ENCODE data around the gene PROZ. TPM values are rescaled to one million over a fixed set of nuclear protein-coding genes. Genes with fewer than 3 reads are reported as not detected.
A peak's percentile ranks its signal among the peaks of the same experiment; 100 is the strongest.

The PROZ gene
- total RNA-seq, 1 donor from 2014 or later, result not detected

DNA sequence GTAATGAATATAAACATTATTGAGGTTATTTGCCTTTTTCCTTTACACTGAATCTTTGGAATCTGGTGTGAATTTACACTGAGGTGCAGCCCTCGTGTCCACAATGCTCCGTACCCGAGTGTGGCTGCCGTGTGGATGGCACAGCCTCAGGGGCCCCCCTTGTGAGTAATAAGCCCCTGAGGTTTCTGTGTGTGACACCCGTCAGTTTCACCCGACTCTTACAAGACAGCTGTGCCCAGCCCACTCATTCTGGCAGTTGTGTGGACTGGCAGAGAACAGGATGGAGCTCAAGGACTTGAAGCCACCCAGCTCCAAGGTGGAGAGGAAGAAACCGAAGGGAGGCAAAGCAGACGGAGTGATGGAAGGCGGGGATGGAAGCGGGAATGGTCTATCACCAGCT lies 7.8 kb downstream of the PROZ start:
- DNase-seq (ENCODE audit: missing footprints) (no peak), ATAC-seq (no peak)
- intact Hi-C loops (cut with DNase I), result no loop called here

DNA sequence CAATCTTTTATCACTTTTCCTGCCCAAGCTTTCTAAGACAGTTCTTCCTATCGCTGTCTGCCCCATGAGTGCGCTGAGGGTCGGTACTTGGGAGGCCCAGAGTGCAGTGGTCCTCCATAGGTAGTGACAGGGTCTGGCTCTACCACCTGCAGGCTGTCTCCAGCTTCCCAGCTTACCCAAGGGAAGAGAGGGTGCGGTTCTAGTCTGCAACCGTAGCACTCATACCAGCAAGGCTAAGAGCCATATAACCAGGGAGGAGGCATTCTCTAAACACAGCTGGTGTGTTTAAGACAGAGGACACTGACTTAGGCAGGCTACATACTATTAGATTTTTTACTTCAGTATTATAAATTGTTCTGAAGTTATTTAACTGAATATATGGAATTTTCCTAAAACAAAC lies 8.2 kb downstream of the PROZ start:
- no peak for DNase-seq (ENCODE audit: missing footprints)
- ATAC-seq, result no peak
- intact Hi-C loops (cut with DNase I), result no loop called here

- no peak for DNase-seq (ENCODE audit: missing footprints)
- no peak for ATAC-seq
- intact Hi-C loops (cut with DNase I), result no loop called here
Measured at GRCh38 chr13:113167155-113167554, 8.7 kb downstream of the PROZ start.

GRCh38 chr13:113167575-113167974 lies 9.1 kb downstream of the PROZ start:
- intact Hi-C loops (cut with DNase I), result no loop called here
- ATAC-seq, result no peak
- no peak for DNase-seq (ENCODE audit: missing footprints)

GRCh38 chr13:113168211-113168610 lies 9.8 kb downstream of the PROZ start:
- DNase-seq (ENCODE audit: missing footprints) (no peak), ATAC-seq (no peak)
- intact Hi-C loops (cut with DNase I), result no loop called here

DNA sequence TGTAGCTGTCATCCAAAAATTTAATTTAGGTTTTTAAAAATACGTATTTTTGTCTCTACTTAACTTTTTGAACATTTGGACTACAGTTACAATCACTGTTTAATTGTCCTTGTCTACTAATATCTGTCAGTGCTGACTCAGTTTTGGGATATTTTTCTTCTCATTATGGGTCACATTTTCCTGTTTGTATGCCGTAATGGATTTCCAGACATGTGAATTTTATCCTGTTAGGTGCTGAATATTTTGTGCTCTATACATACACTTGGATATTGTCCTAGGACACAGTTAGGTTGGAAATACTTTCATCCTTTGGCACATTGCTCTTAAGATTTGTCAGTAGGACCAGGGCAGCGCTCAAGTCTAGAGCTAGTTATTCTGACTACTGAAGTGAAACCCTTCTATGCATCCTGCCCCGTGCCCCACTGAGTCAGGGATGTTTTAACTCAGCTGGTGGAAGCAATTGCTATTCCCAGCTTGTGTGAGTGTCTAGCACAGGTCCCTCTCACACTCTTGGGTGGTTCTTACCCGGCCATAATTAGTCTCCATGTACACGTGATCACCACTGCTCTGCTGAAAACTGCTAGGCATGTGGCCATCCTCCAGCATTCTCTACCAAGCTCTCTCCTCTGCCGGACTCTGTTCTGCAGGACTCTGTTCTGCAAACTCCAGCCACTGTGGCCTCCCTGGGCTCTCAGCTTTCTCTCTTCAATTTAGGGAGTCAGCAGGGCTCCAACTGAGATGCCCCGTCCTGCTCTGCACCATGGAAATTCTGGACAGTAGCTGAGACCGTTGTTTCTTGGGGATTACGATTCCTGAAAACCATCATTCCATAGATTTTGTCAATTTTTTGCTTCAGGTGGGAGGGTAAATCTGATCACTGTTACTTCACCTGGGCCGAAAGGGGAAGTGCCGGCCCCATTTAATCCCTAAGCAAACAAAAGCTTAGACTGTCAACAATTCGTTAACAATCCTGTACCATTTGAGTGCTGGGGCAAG lies 11.1 kb downstream of the PROZ start:
- DNase-seq (ENCODE audit: missing footprints) (peak; percentile 37), ATAC-seq (peak; percentile 92)
- intact Hi-C loops (cut with DNase I), result no loop called here

- DNase-seq (ENCODE audit: missing footprints) (no peak), ATAC-seq (no peak)
- intact Hi-C loops (cut with DNase I), result no loop called here
Measured at GRCh38 chr13:113170511-113170910, 12.1 kb downstream of the PROZ start.

DNA sequence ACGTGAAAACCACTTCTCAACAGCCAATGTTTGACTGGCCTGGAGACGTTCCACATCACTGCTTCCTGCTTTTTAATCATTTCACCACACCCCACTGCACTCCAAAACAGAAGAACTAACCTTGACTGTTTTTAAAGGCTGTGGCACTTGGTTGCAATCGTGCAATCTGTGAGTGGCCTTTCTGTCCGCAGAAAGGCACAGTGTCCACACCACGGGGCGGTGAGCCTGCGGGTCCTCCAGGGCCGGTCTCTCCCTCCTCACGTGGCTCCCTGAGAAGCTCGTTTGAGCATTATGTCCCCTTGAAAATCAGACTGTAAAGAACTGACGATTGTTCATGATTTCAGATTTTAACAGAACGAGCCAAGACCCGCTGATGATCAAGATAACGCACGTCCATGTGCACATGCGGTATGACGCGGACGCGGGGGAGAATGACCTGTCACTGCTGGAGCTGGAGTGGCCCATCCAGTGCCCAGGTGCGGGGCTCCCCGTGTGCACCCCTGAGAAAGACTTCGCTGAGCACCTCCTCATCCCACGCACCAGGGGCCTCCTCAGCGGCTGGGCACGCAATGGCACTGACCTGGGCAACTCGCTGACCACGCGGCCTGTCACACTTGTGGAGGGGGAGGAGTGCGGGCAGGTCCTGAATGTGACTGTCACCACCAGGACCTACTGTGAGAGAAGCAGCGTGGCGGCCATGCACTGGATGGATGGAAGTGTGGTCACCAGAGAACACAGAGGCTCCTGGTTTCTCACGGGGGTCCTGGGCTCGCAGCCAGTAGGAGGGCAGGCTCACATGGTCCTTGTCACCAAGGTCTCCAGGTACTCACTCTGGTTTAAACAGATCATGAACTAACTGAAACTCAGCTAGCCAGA lies 13.0 kb downstream of the PROZ start:
- no peak for ATAC-seq
- DNase-seq (ENCODE audit: missing footprints), result peak; percentile 61
- intact Hi-C loops (cut with DNase I), result no loop called here

DNA sequence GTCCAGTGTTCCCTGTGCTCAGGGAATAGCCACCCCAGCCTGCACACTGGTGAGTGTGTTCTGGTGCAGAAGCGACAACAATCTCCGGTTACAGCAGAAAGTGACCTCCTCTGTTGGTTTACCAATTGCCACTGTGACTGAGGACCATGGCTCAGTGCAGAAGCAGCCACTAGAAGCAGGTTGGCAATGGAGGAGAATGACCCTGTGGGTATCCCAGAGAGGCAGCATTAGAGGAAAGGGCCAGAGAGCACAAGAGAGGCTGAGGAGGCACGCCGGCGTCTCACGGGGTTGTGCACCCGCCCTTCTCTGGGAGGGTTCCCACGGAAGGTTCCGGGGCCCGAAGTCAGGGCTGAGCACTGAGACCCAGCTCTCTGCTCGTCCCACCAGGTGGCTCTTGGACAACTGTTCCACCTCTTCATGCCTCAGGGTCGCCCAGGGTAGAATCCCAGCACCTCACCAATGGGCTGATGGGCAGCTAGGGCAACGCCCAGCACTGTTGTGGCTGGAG lies 14.0 kb downstream of the PROZ start:
- DNase-seq (ENCODE audit: missing footprints), result peak; percentile 26
- intact Hi-C loops (cut with DNase I), result no loop called here
- no peak for ATAC-seq

GRCh38 chr13:113176280-113176679 lies 17.8 kb downstream of the PROZ start:
- ATAC-seq (no peak), DNase-seq (ENCODE audit: missing footprints) (peak; percentile 82)
- intact Hi-C loops (cut with DNase I), result no loop called here

DNA sequence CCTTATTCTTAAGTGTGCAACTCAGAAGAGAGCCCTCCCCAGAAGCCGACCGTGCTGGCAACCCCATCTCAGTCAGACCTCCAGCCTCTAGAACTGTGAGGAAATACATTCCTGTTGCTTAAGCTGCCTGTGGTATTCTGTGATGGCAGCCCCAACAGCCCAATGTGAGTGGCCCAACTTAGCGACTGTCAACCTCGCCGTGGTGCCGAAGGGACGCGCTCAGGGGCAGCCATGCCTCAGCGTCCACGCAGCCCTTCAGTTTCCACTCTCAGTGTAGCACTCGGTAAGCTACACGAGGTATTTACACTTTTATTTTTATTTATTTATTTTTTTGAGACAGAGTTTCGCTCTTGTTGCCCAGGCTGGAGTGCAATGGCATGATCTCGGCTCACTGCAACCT lies 18.4 kb downstream of the PROZ start:
- intact Hi-C loops (cut with DNase I), result no loop called here
- DNase-seq (ENCODE audit: missing footprints), result peak; percentile 42
- ATAC-seq, result no peak

DNA sequence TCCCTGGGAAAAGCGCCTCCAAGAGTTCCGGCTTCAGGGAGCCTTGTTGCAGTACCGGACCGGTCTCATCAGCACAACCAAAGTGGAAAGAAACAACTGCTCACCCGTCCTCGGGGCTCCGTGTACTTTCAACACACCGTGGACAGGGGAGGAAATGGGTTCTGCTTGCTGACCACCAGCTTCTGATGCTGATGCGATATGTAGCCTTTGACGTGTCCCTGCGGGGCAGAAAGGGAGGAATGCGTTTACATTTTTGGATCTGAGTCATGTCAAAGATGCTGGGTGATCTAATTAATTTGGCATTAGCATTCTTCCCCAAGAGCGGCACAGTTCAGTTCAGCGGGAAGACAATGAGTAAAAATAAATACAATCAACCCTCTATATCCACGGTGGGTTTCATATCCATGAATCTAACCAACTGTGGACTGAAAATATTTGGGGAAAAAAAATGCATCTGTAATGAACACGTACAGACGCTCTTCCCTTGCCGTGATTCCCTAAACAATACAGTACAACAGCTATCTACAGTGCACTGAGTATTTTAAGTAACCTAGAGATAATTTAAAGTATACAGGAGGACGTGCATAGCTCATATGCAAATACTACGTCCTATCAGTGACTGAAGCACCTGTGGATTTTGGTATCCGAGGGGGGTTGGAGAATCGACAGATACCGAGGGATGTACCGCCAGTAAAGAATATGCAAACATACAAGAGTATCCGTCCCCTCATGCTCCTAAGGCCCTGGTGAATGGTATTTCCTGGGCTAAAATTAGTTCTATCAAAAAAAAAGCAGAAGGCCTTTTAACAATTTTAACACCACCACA lies 19.8 kb downstream of the PROZ start:
- intact Hi-C loops (cut with DNase I), result no loop called here
- DNase-seq (ENCODE audit: missing footprints) (peak; percentile 17), ATAC-seq (no peak)

DNA sequence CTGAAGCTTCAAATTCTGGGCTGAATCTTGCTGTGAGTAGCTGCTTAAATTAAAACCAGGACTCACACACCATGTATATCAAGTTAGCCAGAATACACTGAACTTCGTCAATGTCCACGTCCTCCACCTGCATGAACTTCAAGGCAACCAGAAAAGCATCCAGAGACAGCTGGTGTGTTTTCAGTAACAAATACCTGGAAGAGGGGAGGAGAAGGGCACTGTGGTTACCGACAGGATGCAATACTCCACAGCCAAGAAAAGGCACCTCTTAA lies 20.4 kb downstream of the PROZ start:
- ATAC-seq, result no peak
- no peak for DNase-seq (ENCODE audit: missing footprints)
- intact Hi-C loops (cut with DNase I), result no loop called here

GRCh38 chr13:113179374-113180230 lies 21.2 kb downstream of the PROZ start:
- peak; percentile 35 for DNase-seq (ENCODE audit: missing footprints)
- intact Hi-C loops (cut with DNase I), result no loop called here
- ATAC-seq, result no peak

- no peak for ATAC-seq
- intact Hi-C loops (cut with DNase I), result no loop called here
- peak; percentile 58 for DNase-seq (ENCODE audit: missing footprints)
Measured at GRCh38 chr13:113182046-113182445, 23.6 kb downstream of the PROZ start.

DNA sequence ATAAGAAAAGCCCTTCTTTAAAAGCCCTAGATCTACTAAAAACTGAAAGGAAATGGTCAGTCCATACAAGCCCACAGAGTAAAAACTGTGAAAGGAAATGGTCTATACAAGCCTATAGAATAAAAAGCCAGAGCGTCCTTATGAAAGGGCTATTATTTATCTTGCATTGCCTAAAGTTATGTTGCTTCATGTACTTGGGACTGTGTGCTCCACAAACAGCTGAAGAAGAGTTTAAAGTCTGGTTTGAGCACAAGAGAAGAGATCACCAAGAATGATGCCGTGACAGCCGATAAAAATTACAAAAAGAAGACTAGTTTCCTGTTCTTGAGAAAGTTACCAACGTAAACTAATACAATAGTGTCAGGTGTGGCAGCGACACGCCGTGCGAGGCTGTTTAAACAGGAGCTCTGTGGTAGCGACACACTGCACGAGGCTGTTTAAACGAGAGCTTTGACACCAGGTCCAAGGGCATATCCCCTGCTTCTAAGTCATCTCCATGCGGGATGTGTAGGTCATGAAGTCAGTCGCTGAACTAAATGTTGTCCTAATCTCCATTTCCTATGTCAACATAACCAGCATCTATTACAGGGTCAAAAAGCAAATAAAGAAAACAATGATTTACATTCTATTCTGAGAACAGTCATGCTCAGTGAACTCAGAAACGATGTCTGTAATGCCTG lies 25.1 kb downstream of the PROZ start:
- intact Hi-C loops (cut with DNase I), result no loop called here
- no peak for ATAC-seq
- peak; percentile 49 for DNase-seq (ENCODE audit: missing footprints)

DNA sequence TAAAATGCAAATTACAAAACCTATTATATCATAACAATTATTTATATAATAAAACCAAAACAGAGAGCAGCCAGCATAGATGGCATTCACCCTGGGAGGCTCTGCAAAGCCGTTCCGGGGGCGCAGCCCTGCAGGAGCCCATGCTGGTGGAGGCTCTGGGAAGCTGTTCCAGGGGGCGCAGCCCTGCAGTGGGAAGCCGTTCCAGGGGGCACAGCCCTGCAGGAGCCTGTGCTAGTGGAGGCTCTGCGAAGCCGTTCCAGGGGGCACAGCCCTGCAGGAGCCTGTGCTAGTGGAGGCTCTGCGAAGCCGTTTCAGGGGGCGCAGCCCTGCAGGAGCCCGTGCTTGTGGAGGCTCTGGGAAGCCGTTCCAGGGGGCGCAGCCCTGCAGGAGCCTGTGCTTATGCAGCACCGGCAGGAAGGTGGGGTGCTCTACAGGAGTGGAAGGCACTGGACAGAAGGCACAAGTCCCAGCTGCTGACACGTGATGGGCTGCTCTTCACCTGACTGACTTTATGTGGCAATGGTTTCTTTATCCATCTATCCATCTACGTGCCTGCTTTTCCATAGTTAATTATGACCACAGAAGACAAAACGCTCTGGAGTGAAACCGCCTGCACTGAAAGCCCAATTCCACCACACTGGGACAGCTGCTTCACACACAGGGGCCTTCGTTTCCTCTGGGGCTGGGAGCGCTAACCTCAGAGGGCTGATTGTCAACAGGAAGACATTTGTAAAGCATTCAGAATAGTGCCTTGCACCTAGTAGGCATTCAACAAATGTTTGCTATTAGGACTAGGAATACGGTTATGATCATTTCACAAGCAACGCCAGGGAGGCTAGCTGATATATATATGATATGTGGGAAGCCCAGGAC lies 26.4 kb downstream of the PROZ start:
- peak; percentile 21 for DNase-seq (ENCODE audit: missing footprints)
- ATAC-seq, result no peak
- intact Hi-C loops (cut with DNase I), result no loop called here
